Panc1 (cell line): ENCODE measurements around the gene TBC1D2. TPM values are rescaled to one million over a fixed set of nuclear protein-coding genes. Genes with fewer than 3 reads are reported as not detected.

Experiments used
- ATAC-seq: fragments of 200-7000 bp; cut with Tn5 transposase; 2 replicates; pipeline ENCODE4 v1.9.1; 2020; ENCODE audit warnings: mild to moderate bottlenecking, moderate library complexity
- BruUV-seq: library from RNA; stranded (reverse); fragments of 400-500 nt; replicated peaks from 2 replicates; lab custom pipeline; 2021; lab: Mats Ljungman, UMichigan
- CTCF ChIA-PET: fragments of 300-600 bp; sonication (Branson Sonifier 250); formaldehyde crosslinking; loops from one replicate; lab custom pipeline; 2022; ENCODE audit warnings: antibody characterized with exemption; lab: Charles Lee
- POLR2A ChIA-PET: fragments of 300-600 bp; sonication (Branson Sonifier 250); formaldehyde crosslinking; loops from one replicate; lab custom pipeline; 2022; ENCODE audit warnings: antibody characterized with exemption; lab: Charles Lee
- DNase-seq: peaks from one replicate; pipeline ENCODE4 v3.0.0-alpha.2; 2010; ENCODE audit warnings: low read depth, low spot score
- H3K27ac ChIP-seq: 2 replicates; pipeline ENCODE4 v1.5.1; 2011; ENCODE audit warnings: mild to moderate bottlenecking, low read length, inconsistent platforms
- H3K27me3 ChIP-seq: fragments of 200-500 bp; sonication (Bioruptor generic); 2 replicates; pipeline ENCODE4 v1.6.0; 2014; ENCODE audit warnings: low read length, inconsistent platforms; ENCODE audit not compliant: control insufficient read depth, insufficient read depth
- H3K36me3 ChIP-seq: fragments of 200-500 bp; sonication (Bioruptor generic); 2 replicates; pipeline ENCODE4 v1.5.1; 2014; ENCODE audit warnings: inconsistent platforms, mild to moderate bottlenecking, low read length, moderate library complexity; ENCODE audit not compliant: control insufficient read depth, insufficient read depth
- H3K4me1 ChIP-seq: 2 replicates; pipeline ENCODE4 v1.5.1; 2011; ENCODE audit warnings: inconsistent platforms, mild to moderate bottlenecking, low read length, moderate library complexity; ENCODE audit not compliant: control insufficient read depth, insufficient read depth
- H3K4me3 ChIP-seq, 2 experiments: 2 replicates each; pipeline ENCODE4 v1.5.1; 2011 to 2012; ENCODE audit warnings: low read depth in 2 of 2, low read length in 2 of 2, mild to moderate bottlenecking in 2 of 2, inconsistent platforms in 1 of 2, moderate library complexity in 1 of 2
- H3K9me3 ChIP-seq: fragments of 200-500 bp; sonication (Bioruptor generic); 2 replicates; pipeline ENCODE4 v1.5.1; 2014; ENCODE audit warnings: low read depth, mild to moderate bottlenecking, inconsistent platforms, low read length, moderate library complexity; ENCODE audit not compliant: control insufficient read depth, insufficient read depth
- CTCF ChIP-seq: fragments of 450-650 bp; IDR thresholded peaks from 2 replicates; pipeline ENCODE4 v1.5.1; 2017; ENCODE audit warnings: mild to moderate bottlenecking
- POLR2AphosphoS5 ChIP-seq: IDR thresholded peaks from 2 replicates; pipeline ENCODE4 v1.6.1; 2012; ENCODE audit warnings: mild to moderate bottlenecking, low read depth, low read length, moderate library complexity
- SIN3A ChIP-seq: IDR thresholded peaks from 2 replicates; pipeline ENCODE4 v1.6.1; 2012; ENCODE audit warnings: low read depth, mild to moderate bottlenecking, low read length, moderate library complexity, borderline replicate concordance; ENCODE audit not compliant: insufficient read depth
- TCF7L2 ChIP-seq: IDR thresholded peaks from 2 replicates; pipeline ENCODE4 v1.6.1; 2011; ENCODE audit warnings: mild to moderate bottlenecking, low read depth, low read length, inconsistent platforms
- in situ Hi-C: cut with HindIII; loops from 2 replicates; pipeline ENCODE4 v1.10.0; 2016; ENCODE audit warnings: low sequenced_read_pairs, low pct_unique_long_range_greater_than_20kb
- intact Hi-C: fragments of 100-400 bp; cut with micrococcal nuclease; formaldehyde crosslinking; loops from one replicate; pipeline ENCODE4 v1.10.0; 2022; ENCODE audit not compliant: unreplicated experiment
- total RNA-seq: library from RNA; stranded (reverse); gene quantifications from one replicate; pipeline ENCODE4 v1.2.1, GENCODE V29; 2021; ENCODE audit not compliant: unreplicated experiment
- TF ChIP-seq, protein P1 (sequence below), 2 experiments: IDR thresholded peaks; 2 replicates each; pipeline ENCODE4 v1.6.1; 2011 to 2012; ENCODE audit warnings: low read depth in 2 of 2, control low read depth in 1 of 2, low read length in 1 of 2, mild to moderate bottlenecking in 1 of 2, moderate library complexity in 1 of 2; ENCODE audit not compliant: insufficient read depth in 1 of 2

TBC1D2 gene
- total RNA-seq, 1 experiment from 2014 or later = 2.4 TPM

DNA sequence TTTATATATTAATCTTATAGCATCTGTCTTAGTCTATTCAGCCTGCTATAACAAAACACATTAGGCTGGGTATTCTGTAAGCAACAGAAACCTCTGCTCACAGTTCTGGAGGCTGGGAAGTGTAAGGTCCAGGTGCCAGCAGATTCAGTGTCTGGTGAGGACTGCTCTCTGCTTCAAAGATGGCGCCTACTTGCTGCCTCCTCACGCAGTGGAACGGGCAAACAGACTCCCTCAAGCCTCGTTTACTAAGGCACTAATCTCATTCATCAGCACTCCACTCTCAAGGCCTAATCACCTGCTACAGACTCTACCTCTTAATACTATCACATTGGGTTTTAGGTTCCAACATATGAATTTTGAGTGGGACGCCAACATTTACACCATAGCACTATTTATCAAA, 5.2 kb upstream of the TBC1D2 start:
- in situ Hi-C loops = no loop called here
- H3K4me1 ChIP-seq = peaks cover 3% of the 10 kb centered on the region; the same call in 1 of the 2 replicates
- ATAC-seq (no peak), DNase-seq (no peak)
- intact Hi-C loops = no loop called here
- ChIA-PET POLR2A (no interaction called here), CTCF (no interaction called here)
- TF ChIP-seq SIN3A = no peak
- TF ChIP-seq, protein P1, sequence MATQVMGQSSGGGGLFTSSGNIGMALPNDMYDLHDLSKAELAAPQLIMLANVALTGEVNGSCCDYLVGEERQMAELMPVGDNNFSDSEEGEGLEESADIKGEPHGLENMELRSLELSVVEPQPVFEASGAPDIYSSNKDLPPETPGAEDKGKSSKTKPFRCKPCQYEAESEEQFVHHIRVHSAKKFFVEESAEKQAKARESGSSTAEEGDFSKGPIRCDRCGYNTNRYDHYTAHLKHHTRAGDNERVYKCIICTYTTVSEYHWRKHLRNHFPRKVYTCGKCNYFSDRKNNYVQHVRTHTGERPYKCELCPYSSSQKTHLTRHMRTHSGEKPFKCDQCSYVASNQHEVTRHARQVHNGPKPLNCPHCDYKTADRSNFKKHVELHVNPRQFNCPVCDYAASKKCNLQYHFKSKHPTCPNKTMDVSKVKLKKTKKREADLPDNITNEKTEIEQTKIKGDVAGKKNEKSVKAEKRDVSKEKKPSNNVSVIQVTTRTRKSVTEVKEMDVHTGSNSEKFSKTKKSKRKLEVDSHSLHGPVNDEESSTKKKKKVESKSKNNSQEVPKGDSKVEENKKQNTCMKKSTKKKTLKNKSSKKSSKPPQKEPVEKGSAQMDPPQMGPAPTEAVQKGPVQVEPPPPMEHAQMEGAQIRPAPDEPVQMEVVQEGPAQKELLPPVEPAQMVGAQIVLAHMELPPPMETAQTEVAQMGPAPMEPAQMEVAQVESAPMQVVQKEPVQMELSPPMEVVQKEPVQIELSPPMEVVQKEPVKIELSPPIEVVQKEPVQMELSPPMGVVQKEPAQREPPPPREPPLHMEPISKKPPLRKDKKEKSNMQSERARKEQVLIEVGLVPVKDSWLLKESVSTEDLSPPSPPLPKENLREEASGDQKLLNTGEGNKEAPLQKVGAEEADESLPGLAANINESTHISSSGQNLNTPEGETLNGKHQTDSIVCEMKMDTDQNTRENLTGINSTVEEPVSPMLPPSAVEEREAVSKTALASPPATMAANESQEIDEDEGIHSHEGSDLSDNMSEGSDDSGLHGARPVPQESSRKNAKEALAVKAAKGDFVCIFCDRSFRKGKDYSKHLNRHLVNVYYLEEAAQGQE (IDR thresholded peaks at IDR 0.05; ENCODE audit: insufficient read depth in 1 of 2, low read depth in 2 of 2, low read length in 1 of 2) = no peak
- TF ChIP-seq POLR2AphosphoS5 = no peak
- no peak for TF ChIP-seq TCF7L2
- TF ChIP-seq CTCF = no peak
- H3K27ac ChIP-seq = no peak overlapping the region
- no peaks in the 10 kb centered on the region for H3K27me3 ChIP-seq
- H3K9me3 ChIP-seq = no peaks in the 10 kb centered on the region
- no peaks in the 10 kb centered on the region; the same call in 1 of the 2 replicates for H3K36me3 ChIP-seq
- BruUV-seq = no TSS peak
- no peak overlapping the region for H3K4me3 ChIP-seq

DNA sequence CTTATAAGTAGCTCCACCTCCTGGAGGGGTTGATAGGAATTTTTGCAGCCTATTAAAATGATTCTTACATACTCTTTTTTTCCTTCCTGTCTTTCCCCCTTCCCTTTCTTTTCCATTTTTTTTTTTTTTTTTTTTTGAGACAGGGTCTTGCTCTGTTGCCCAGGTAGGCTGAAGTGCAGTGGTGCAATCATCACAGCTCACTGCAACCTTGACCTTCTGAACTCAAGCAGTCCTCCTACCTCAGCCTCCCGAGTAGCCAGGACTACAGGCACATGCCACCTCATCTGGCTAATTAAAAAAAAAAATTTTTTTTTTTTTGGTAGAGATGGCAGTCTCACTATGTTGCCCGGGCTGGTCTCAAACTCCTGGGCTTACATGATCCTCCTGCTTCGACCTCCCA, 4.3 kb upstream of the TBC1D2 start:
- no peak for ATAC-seq
- intact Hi-C loops (no loop called here), in situ Hi-C loops (no loop called here)
- Histone ChIP-seq H3K36me3 (no peaks in the 10 kb centered on the region; the same call in 1 of the 2 replicates), H3K4me1 (peaks cover 3% of the 10 kb centered on the region; the same call in 1 of the 2 replicates), H3K4me3 (no peak overlapping the region), H3K9me3 (no peaks in the 10 kb centered on the region), H3K27me3 (no peaks in the 10 kb centered on the region), H3K27ac (no peak overlapping the region)
- DNase-seq = no peak
- BruUV-seq = no TSS peak
- ChIA-PET CTCF (no interaction called here), POLR2A (interaction anchor here (0.6 to 0.7 kb wide), 2 partner anchors 93 to 134 kb away, joined by 6 to 10 read pairs; no protein-coding TSS in a partner anchor)
- TF ChIP-seq SIN3A = no peak
- TF ChIP-seq, protein P1 (IDR thresholded peaks at IDR 0.05; ENCODE audit: insufficient read depth in 1 of 2, low read depth in 2 of 2, low read length in 1 of 2) = no peak
- TF ChIP-seq TCF7L2 = no peak
- no peak for TF ChIP-seq POLR2AphosphoS5
- no peak for TF ChIP-seq CTCF
